ENCODE results near the gene CRLF3. TPM values are rescaled to one million over a fixed set of nuclear protein-coding genes. Genes with fewer than 3 reads are reported as not detected.

Gene CRLF3, protein sequence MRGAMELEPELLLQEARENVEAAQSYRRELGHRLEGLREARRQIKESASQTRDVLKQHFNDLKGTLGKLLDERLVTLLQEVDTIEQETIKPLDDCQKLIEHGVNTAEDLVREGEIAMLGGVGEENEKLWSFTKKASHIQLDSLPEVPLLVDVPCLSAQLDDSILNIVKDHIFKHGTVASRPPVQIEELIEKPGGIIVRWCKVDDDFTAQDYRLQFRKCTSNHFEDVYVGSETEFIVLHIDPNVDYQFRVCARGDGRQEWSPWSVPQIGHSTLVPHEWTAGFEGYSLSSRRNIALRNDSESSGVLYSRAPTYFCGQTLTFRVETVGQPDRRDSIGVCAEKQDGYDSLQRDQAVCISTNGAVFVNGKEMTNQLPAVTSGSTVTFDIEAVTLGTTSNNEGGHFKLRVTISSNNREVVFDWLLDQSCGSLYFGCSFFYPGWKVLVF
- total RNA-seq: 11.7 and 19.1 TPM in 2 replicates

DNA sequence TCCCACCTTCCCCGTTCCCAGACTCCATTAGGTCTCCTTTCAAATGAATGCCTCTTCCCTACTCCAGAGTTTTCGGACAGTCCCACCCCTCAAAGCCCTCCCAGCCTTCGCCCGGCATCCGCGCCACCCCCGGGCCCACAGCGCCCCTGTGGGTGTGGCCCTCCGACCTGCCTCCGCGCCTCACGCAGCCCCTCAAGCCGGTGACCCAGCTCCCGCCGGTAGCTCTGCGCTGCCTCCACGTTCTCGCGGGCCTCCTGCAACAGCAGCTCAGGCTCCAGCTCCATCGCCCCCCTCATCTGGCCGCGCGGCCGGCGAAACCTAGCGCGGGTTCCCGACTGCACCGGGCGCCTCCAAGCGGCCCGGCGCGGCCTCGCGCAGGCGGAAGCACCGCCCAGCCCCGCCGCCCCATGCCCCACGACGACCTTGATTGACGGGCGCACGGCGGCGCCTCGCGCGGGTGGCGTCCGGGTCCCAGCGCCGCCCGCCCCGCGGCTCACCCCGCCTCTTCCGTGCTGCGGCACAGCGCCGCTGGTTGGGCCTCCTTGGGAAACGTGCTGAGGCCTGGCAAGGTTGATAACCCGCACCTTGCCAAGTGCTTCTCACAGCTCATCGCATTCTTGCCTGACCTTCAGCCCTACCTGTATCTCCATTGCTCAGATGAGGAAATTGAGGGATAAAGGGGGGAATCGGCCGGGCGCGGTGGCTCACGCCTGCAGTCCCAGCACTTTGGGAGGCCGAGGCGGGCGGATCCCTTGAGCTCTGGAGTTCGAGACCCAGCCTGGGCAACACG lies at the start of gene CRLF3:
Gene CRLF3 (minus strand): TSS at position 337 of the 790 bp plus-strand sequence. CDS start 41 bp downstream, at position 296.

DNA sequence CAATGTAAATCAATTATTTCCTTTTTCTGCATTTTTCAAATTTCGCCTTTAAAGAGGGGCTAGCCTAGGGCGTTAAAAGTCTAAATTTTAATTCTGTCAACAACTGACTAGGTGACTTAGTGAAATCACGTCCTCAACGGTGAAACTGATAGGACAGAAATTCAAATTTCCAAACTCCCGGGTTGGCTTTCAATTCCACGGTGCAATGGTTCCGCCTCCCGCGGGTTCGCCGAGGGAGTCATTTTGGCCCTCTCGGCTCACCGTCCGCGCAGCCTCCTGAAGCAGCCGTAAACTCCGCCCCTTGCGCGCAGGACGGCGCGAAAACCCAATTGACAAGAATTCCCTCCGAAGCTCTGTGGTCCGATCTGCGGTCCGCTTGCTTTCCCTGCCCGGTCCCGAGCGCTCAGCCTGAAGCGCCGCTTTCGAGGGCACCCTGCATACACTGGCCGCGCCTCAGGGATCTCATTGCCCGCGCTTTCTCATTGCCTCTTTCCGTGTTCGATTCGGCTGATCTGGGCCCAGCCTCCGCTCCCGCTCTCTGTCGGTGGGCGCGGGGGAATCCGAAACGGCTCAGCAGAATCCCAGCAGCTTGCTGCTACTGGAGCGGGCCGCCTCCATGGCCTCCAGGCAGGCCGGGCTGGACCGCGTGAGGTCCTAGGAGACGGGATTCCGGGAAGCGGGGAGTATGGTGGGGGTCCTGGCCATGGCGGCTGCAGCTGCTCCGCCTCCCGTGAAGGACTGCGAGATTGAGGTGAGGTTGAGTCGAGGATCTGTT lies 7.4 kb upstream of the CRLF3 start, which contains the start of gene ATAD5:
Gene ATAD5 (plus strand): TSS at position 304 of the 775 bp plus-strand sequence. CDS start 382 bp downstream, at position 686.

Other genes starting within 250 kb of the CRLF3 start
- gene ATAD5, start 7.3 kb upstream of the CRLF3 start, total RNA-seq: 0.50 and 3.2 TPM in 2 replicates
- gene TEFM, start 81.5 kb upstream of the CRLF3 start, total RNA-seq: 7.8 and 14.7 TPM in 2 replicates
- 4.1 and 4.5 TPM in 2 replicates for gene ADAP2, start 97.3 kb upstream of the CRLF3 start, total RNA-seq
- 11.9 and 26.1 TPM in 2 replicates for gene RNF135, start 146.3 kb upstream of the CRLF3 start, total RNA-seq

Data from smooth muscle cell of trachea (primary cell).